ENCODE data around the gene SMARCA4. TPM values are rescaled to one million over a fixed set of nuclear protein-coding genes. Genes with fewer than 3 reads are reported as not detected.

SMARCA4 gene
- total and polyA plus RNA-seq, 12 donors, result 46.3 to 124 (median 64.9) TPM

DNA sequence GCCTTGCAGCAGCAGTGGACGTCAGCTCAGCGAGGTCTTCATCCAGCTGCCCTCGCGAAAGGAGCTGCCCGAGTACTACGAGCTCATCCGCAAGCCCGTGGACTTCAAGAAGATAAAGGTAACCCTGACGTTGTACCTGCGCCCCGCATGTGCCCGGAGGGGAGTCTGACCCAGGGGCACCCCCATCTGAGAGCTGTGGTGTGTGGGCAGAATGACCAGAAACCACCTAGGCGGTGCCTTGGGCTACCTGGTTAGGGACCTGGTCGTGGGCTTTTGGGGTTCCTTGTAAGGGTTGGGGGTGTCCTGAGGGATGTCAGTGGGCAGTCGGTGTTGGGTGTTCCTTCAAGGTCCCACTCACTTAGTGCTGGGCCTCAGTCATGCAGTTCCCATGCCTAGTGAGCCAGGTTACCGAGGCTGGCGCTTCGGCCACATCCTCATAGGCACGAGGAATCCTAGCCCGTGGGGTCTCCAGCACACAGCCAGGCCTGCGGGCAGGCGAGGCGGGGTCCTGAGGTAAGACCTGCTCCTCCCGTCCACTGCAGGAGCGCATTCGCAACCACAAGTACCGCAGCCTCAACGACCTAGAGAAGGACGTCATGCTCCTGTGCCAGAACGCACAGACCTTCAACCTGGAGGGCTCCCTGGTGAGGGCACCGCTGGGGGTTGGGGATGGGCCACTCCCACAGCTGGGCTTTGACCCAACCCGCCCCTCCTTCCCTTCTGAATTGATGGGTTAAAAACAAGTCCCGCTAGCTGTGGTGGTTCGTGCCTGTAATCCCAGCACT lies 97.6 kb downstream of the SMARCA4 start:
- Histone ChIP-seq H3K4me3 (no peak overlapping the region), H3K36me3 (replicated peaks in 1 of 2) (peaks cover 0 to 26% of the 10 kb centered on the region in 2 donors), H3K9me3 (replicated peaks in 1 of 3) (no peaks in the 10 kb centered on the region), H3K27ac (no peak overlapping the region), H3K4me1 (replicated peaks in 1 of 2) (no peaks in the 10 kb centered on the region), H3K27me3 (no peaks in the 10 kb centered on the region)
- intact Hi-C loops (cut with DNase I), result no loop called here
- TF ChIP-seq, protein P1, sequence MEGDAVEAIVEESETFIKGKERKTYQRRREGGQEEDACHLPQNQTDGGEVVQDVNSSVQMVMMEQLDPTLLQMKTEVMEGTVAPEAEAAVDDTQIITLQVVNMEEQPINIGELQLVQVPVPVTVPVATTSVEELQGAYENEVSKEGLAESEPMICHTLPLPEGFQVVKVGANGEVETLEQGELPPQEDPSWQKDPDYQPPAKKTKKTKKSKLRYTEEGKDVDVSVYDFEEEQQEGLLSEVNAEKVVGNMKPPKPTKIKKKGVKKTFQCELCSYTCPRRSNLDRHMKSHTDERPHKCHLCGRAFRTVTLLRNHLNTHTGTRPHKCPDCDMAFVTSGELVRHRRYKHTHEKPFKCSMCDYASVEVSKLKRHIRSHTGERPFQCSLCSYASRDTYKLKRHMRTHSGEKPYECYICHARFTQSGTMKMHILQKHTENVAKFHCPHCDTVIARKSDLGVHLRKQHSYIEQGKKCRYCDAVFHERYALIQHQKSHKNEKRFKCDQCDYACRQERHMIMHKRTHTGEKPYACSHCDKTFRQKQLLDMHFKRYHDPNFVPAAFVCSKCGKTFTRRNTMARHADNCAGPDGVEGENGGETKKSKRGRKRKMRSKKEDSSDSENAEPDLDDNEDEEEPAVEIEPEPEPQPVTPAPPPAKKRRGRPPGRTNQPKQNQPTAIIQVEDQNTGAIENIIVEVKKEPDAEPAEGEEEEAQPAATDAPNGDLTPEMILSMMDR (IDR thresholded peaks at IDR 0.05), result no peak
- TF ChIP-seq POLR2A (IDR thresholded peaks at IDR 0.05), result no peak
- no peak for DNase-seq
- 92 to 97% (median 93%) methylated on average over 17 to 34 of the region's 34 CpGs for WGBS, 4 donors

DNA sequence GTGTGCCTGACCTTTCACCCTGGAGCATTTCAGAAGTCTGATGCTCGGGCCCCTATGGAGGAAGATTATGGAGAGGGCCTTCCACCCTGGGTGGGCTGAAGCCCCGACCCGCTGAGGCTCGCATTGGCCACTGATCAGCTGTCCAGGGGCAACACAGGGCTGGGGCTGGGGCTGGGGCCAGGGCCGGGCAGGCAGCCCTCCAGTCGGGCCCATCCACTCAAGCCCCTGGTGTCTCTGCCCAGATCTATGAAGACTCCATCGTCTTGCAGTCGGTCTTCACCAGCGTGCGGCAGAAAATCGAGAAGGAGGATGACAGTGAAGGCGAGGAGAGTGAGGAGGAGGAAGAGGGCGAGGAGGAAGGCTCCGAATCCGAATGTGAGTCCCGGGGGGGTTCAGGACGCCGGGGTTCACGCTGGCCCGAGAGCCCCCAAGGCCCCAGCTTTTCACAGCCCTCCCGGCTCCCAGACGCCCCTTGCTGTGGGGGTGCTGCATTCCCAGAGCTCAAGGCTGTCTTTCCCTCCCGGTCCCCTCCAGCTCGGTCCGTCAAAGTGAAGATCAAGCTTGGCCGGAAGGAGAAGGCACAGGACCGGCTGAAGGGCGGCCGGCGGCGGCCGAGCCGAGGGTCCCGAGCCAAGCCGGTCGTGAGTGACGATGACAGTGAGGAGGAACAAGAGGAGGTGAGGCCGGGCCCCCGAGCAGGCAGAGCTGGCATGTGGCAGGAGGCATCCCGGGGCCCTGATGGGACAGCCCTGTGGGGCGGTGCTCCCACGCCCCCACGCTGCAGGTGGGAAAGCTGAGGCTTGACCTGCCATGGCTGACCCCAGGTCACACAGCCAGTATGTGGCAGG lies 98.9 kb downstream of the SMARCA4 start:
- intact Hi-C loops (cut with DNase I), result no loop called here
- H3K9me3 ChIP-seq (replicated peaks in 1 of 3), result no peaks in the 10 kb centered on the region
- peaks cover 0 to 26% of the 10 kb centered on the region in 2 donors for H3K36me3 ChIP-seq (replicated peaks in 1 of 2)

DNA sequence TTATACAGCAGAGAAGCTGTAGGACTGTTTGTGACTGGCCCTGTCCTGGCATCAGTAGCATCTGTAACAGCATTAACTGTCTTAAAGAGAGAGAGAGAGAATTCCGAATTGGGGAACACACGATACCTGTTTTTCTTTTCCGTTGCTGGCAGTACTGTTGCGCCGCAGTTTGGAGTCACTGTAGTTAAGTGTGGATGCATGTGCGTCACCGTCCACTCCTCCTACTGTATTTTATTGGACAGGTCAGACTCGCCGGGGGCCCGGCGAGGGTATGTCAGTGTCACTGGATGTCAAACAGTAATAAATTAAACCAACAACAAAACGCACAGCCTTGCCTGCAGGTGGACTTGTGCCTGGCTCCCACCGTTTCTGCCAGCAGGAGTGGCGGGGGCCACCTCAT lies 101.1 kb downstream of the SMARCA4 start:
- Histone ChIP-seq H3K4me1 (replicated peaks in 1 of 2) (peaks cover 8 to 9% of the 10 kb centered on the region in 2 donors), H3K36me3 (replicated peaks in 1 of 2) (peaks cover 0 to 20% of the 10 kb centered on the region in 2 donors), H3K27me3 (no peaks in the 10 kb centered on the region), H3K4me3 (no peak overlapping the region), H3K9me3 (replicated peaks in 1 of 3) (no peaks in the 10 kb centered on the region), H3K27ac (peak overlapping the region in 3 of 5 donors; percentile 74 to 85 (median 75))
- TF ChIP-seq, protein P1 (IDR thresholded peaks at IDR 0.05), result no peak
- TF ChIP-seq POLR2A (IDR thresholded peaks at IDR 0.05), result no peak
- intact Hi-C loops (cut with DNase I), result no loop called here
- DNase-seq, result no peak
- 84 to 91% (median 88%) methylated on average over 14 of the region's 14 CpGs for WGBS, 4 donors

More for the DNA sequence above, 98.9 kb downstream of the SMARCA4 start:
- no peak for DNase-seq
- Histone ChIP-seq H3K27me3 (no peaks in the 10 kb centered on the region), H3K4me3 (no peak overlapping the region), H3K4me1 (replicated peaks in 1 of 2) (no peaks in the 10 kb centered on the region), H3K27ac (no peak overlapping the region)
- TF ChIP-seq, protein P1 (IDR thresholded peaks at IDR 0.05), result no peak
- no peak for TF ChIP-seq POLR2A (IDR thresholded peaks at IDR 0.05)
- 93 to 96% (median 95%) methylated on average over 36 to 43 of the region's 43 CpGs for WGBS, 4 donors

DNA sequence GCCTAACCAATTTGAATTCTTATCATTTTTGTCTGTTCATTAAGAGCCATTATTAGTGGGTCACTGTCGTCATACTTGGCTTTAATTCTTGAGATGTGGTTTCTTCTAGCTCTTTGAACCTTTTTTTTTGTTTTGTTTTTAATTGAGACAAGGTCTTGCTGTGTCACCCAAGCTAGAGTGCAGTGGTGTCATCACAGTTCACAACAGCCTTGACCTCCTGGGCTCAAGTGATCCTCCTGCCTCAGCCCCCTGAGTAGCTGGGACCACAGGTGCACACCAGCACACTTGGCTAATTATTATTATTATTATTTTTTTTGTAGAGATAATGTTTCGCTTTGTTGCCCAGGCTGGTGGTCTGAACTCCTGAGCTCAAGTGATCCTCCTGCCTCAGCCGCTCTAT lies 102.6 kb downstream of the SMARCA4 start:
- H3K4me1 ChIP-seq (replicated peaks in 1 of 2), result peaks cover 8 to 9% of the 10 kb centered on the region in 2 donors
- no peak overlapping the region for H3K4me3 ChIP-seq
- peak overlapping the region; percentile 55 to 85 (median 74) for H3K27ac ChIP-seq
- DNase-seq, result peak in 2 of 7 donors; percentile 51 to 66
- peaks cover 0 to 20% of the 10 kb centered on the region in 2 donors for H3K36me3 ChIP-seq (replicated peaks in 1 of 2)
- no peaks in the 10 kb centered on the region for H3K27me3 ChIP-seq
- 68 to 76% (median 72%) methylated on average over 3 of the region's 3 CpGs for WGBS, 4 donors
- H3K9me3 ChIP-seq (replicated peaks in 1 of 3), result no peaks in the 10 kb centered on the region
- intact Hi-C loops (cut with DNase I), result no loop called here
- TF ChIP-seq POLR2A (IDR thresholded peaks at IDR 0.05), result no peak
- TF ChIP-seq, protein P1 (IDR thresholded peaks at IDR 0.05), result no peak
